H9 (cell line): ENCODE measurements around the gene OR6Q1. TPM values are rescaled to one million over a fixed set of nuclear protein-coding genes. Genes with fewer than 3 reads are reported as not detected.
A peak's percentile ranks its signal among the peaks of the same experiment; 100 is the strongest.

ENCODE experiments used
- DNase-seq: peaks from one replicate; pipeline ENCODE4 v3.0.0-alpha.2; 2017
- H2AFZ ChIP-seq: one replicate; pipeline ENCODE4 v1.6.1; 2013; ENCODE audit warnings: mild to moderate bottlenecking, low read length, control low read depth, moderate library complexity
- H2AK5ac ChIP-seq: 2 replicates; pipeline ENCODE4 v1.6.1; 2013; ENCODE audit warnings: low read length, control low read depth, mixed read lengths; ENCODE audit not compliant: insufficient read length
- H2BK120ac ChIP-seq: one replicate; pipeline ENCODE4 v1.6.1; 2013; ENCODE audit warnings: low read depth, mild to moderate bottlenecking, low read length, control low read depth, inconsistent platforms; ENCODE audit not compliant: poor library complexity, severe bottlenecking
- H2BK12ac ChIP-seq: 2 replicates; pipeline ENCODE4 v1.6.1; 2013; ENCODE audit warnings: low read length, control low read depth, mixed read lengths, low read depth; ENCODE audit not compliant: insufficient read length
- H2BK15ac ChIP-seq: 2 replicates; pipeline ENCODE4 v1.6.1; 2013; ENCODE audit warnings: low read depth, low read length, control low read depth
- H2BK20ac ChIP-seq: one replicate; pipeline ENCODE4 v1.6.1; 2013; ENCODE audit warnings: low read depth, mild to moderate bottlenecking, low read length, control low read depth, inconsistent platforms; ENCODE audit not compliant: poor library complexity, severe bottlenecking
- H2BK5ac ChIP-seq: 2 replicates; pipeline ENCODE4 v1.6.1; 2013; ENCODE audit warnings: low read length, control low read depth, mixed read lengths; ENCODE audit not compliant: insufficient read length
- H3K14ac ChIP-seq: 2 replicates; pipeline ENCODE4 v1.6.1; 2013; ENCODE audit warnings: low read length, control low read depth; ENCODE audit not compliant: insufficient read depth
- H3K18ac ChIP-seq: 2 replicates; pipeline ENCODE4 v1.6.1; 2013; ENCODE audit warnings: low read depth, mild to moderate bottlenecking, mixed read lengths, low read length, control low read depth; ENCODE audit not compliant: insufficient read length
- H3K23ac ChIP-seq: 2 replicates; pipeline ENCODE4 v1.6.1; 2013; ENCODE audit warnings: low read length, control low read depth, mixed read lengths, low read depth; ENCODE audit not compliant: insufficient read length
- H3K23me2 ChIP-seq: 2 replicates; pipeline ENCODE4 v1.6.1; 2013; ENCODE audit warnings: low read depth, mild to moderate bottlenecking, mixed read lengths, low read length, control low read depth; ENCODE audit not compliant: insufficient read length, poor library complexity, severe bottlenecking
- H3K27ac ChIP-seq: 2 replicates; pipeline ENCODE4 v1.5.1; 2013; ENCODE audit warnings: low read length, control low read depth, mixed read lengths, low read depth; ENCODE audit not compliant: insufficient read length
- H3K27me3 ChIP-seq: 2 replicates; pipeline ENCODE4 v1.6.1; 2013; ENCODE audit warnings: low read length, control low read depth, inconsistent platforms; ENCODE audit not compliant: insufficient read depth
- H3K4ac ChIP-seq: 2 replicates; pipeline ENCODE4 v1.6.1; 2013; ENCODE audit warnings: low read depth, mild to moderate bottlenecking, control low read depth, inconsistent platforms, low read length, moderate library complexity
- H3K4me1 ChIP-seq: 2 replicates; pipeline ENCODE4 v1.6.1; 2013; ENCODE audit warnings: low read length, control low read depth, inconsistent platforms; ENCODE audit not compliant: insufficient read depth
- H3K4me2 ChIP-seq: 2 replicates; pipeline ENCODE4 v1.6.1; 2013; ENCODE audit warnings: low read length, control low read depth, mixed read lengths; ENCODE audit not compliant: insufficient read length, insufficient read depth
- H3K56ac ChIP-seq: 2 replicates; pipeline ENCODE4 v1.6.1; 2013; ENCODE audit warnings: low read depth, mild to moderate bottlenecking, mixed read lengths, low read length, control low read depth; ENCODE audit not compliant: insufficient read length
- H3K79me1 ChIP-seq: 2 replicates; pipeline ENCODE4 v1.6.1; 2013; ENCODE audit warnings: low read depth, mild to moderate bottlenecking, moderate library complexity, low read length, control low read depth, inconsistent platforms; ENCODE audit not compliant: insufficient read depth, poor library complexity, severe bottlenecking
- H3K79me2 ChIP-seq: 2 replicates; pipeline ENCODE4 v1.6.1; 2013; ENCODE audit warnings: low read length, control low read depth, inconsistent platforms; ENCODE audit not compliant: insufficient read depth
- H3K9ac ChIP-seq: 2 replicates; pipeline ENCODE4 v1.6.1; 2013; ENCODE audit warnings: low read length, control low read depth, mixed read lengths; ENCODE audit not compliant: insufficient read length; ENCODE audit errors: extremely low read depth
- H3K9me3 ChIP-seq: one replicate; pipeline ENCODE4 v1.6.1; 2013; ENCODE audit warnings: low read depth, low read length, inconsistent platforms; ENCODE audit not compliant: control insufficient read depth
- H3T11ph ChIP-seq: one replicate; pipeline ENCODE4 v1.6.1; 2013; ENCODE audit warnings: mild to moderate bottlenecking, low read length, control low read depth, inconsistent platforms
- H4K20me1 ChIP-seq: one replicate; pipeline ENCODE4 v1.6.1; 2013; ENCODE audit not compliant: control insufficient read depth, insufficient read length, insufficient read depth
- H4K5ac ChIP-seq: 2 replicates; pipeline ENCODE4 v1.6.1; 2013; ENCODE audit warnings: low read depth, mild to moderate bottlenecking, mixed read lengths, low read length, control low read depth; ENCODE audit not compliant: insufficient read length
- H4K8ac ChIP-seq: replicated peaks from 2 replicates; pipeline ENCODE4 v1.6.1; 2013; ENCODE audit warnings: low read length, control low read depth, mixed read lengths, low read depth; ENCODE audit not compliant: insufficient read length
- H4K91ac ChIP-seq: 2 replicates; pipeline ENCODE4 v1.6.1; 2013; ENCODE audit warnings: low read depth, mild to moderate bottlenecking, moderate library complexity, mixed read lengths, low read length, control low read depth; ENCODE audit not compliant: insufficient read length
- H3K27ac Mint-ChIP-seq, 3 experiments: 2 replicates in 2 of 3; 3 replicates in 1 of 3; pipeline ENCODE4 v1.8.0; 2020 to 2021; ENCODE audit warnings: mixed read lengths in 3 of 3, mild to moderate bottlenecking in 1 of 3, moderate library complexity in 1 of 3
- H3K27me3 Mint-ChIP-seq: 2 replicates; pipeline ENCODE4 v1.8.0; 2021; ENCODE audit warnings: low read depth, mild to moderate bottlenecking, moderate library complexity, mixed read lengths
- H3K36me3 Mint-ChIP-seq, 3 experiments: 2 replicates in 2 of 3; 3 replicates in 1 of 3; pipeline ENCODE4 v1.8.0; 2020 to 2021; ENCODE audit warnings: low read depth in 3 of 3, mixed read lengths in 3 of 3; ENCODE audit not compliant: insufficient read depth in 1 of 3
- H3K4me1 Mint-ChIP-seq, 2 experiments: 2 replicates each; pipeline ENCODE4 v1.8.0; 2020; ENCODE audit warnings: mixed read lengths in 2 of 2
- H3K4me3 Mint-ChIP-seq, 2 experiments: 2 replicates in 1 of 2; 3 replicates in 1 of 2; pipeline ENCODE4 v1.8.0; 2020 to 2021; ENCODE audit warnings: mild to moderate bottlenecking in 2 of 2, mixed read lengths in 2 of 2, moderate library complexity in 1 of 2
- H3K9me3 Mint-ChIP-seq, 2 experiments: 2 replicates in 1 of 2; 3 replicates in 1 of 2; pipeline ENCODE4 v1.8.0; 2020; ENCODE audit warnings: mild to moderate bottlenecking in 2 of 2, mixed read lengths in 2 of 2, moderate library complexity in 1 of 2
- CTCF ChIP-seq: fragments of 200-600 bp; sonication (generic); conservative IDR thresholded peaks from 3 replicates; pipeline ENCODE4 v1.8.0; 2021; ENCODE audit warnings: antibody characterized with exemption, mild to moderate bottlenecking
- WGBS: extraction: QIAGEN DNeasy Blood & Tissue Kit; methylation state at CpG from one replicate; pipeline ENCODE4 v1.1.7; 2013; ENCODE audit warnings: missing lambda C conversion rate, low lambda C conversion rate, mixed read lengths; ENCODE audit not compliant: insufficient read length; ENCODE audit errors: extremely low coverage; 5-methylcytosine and 5-hydroxymethylcytosine counted together
- total RNA-seq: library from RNA; stranded (reverse); gene quantifications from 2 replicates; pipeline ENCODE4 v1.2.1, GENCODE V29; 2021

Gene OR6Q1
- total RNA-seq, 1 experiment from 2014 or later = not detected

GRCh38 chr11:58057481-58057880, 26.7 kb downstream of the OR6Q1 start:
- Mint-ChIP-seq H3K4me3 (no peak overlapping the region), H3K9me3 (peaks cover 0 to 2% of the 10 kb centered on the region in 2 experiments; a peak in 2 of 5 replicates), H3K36me3 (no peaks in the 10 kb centered on the region), H3K4me1 (peaks cover 40 to 41% of the 10 kb centered on the region in 2 experiments), H3K27ac (0 out of 7 replicates have a peak overlapping the region, but pooled peaks of 1 of the 3 experiments have one; percentile 5), H3K27me3 (no peaks in the 10 kb centered on the region)
- peaks cover 21% of the 10 kb centered on the region for H3K4me1 ChIP-seq
- no peak overlapping the region for H2AFZ ChIP-seq
- WGBS = no CpG with 5 or more reads among the region's 3 CpGs
- no peak overlapping the region for H2BK5ac ChIP-seq
- no peak overlapping the region for H3K56ac ChIP-seq
- no peak overlapping the region for H4K5ac ChIP-seq
- no peak overlapping the region for H2BK12ac ChIP-seq
- no peaks in the 10 kb centered on the region for H3K79me2 ChIP-seq
- no peak overlapping the region for H2AK5ac ChIP-seq
- no peak overlapping the region for H3K14ac ChIP-seq
- no peak overlapping the region for H4K8ac ChIP-seq
- H4K20me1 ChIP-seq = no peaks in the 10 kb centered on the region
- no peak for DNase-seq
- no peak overlapping the region for H3K4me2 ChIP-seq
- H3K18ac ChIP-seq = no peak overlapping the region
- no peaks in the 10 kb centered on the region for H3K9me3 ChIP-seq
- H3K9ac ChIP-seq = no peak overlapping the region
- H3K23ac ChIP-seq = no peak overlapping the region
- H3K23me2 ChIP-seq = no peaks in the 10 kb centered on the region
- no peak overlapping the region for H2BK20ac ChIP-seq
- no peak for TF ChIP-seq CTCF
- H3K4ac ChIP-seq = no peak overlapping the region
- H3T11ph ChIP-seq = no peak overlapping the region
- no peaks in the 10 kb centered on the region for H3K27me3 ChIP-seq
- no peak overlapping the region for H3K27ac ChIP-seq
- H2BK120ac ChIP-seq = no peak overlapping the region
- no peak overlapping the region for H4K91ac ChIP-seq
- H2BK15ac ChIP-seq = no peak overlapping the region
- H3K79me1 ChIP-seq = no peaks in the 10 kb centered on the region
